Stimulated activated CD4-positive, alpha-beta T cell treated with anti-CD3 and anti-CD28 coated beads, Interleukin-1b, Interleukin-23, amount 100 ng/mL, for 24 hours (primary cell): ENCODE results near the gene SLC44A5.
"Not testable (repeated sequence)": the region's sequence is repeated elsewhere in the genome, so short reads cannot be mapped to it uniquely, and the experiment has no call there.

Experiments used
- DNase-seq, 4 experiments: peaks; one replicate each; pipeline ENCODE4 v3.0.0-alpha.2; 2020; ENCODE audit warnings: low read depth in 4 of 4, low spot score in 1 of 4

Gene SLC44A5

GRCh38 chr1:75202751-75203150 lies 408.2 kb downstream of the SLC44A5 start:
- DNase-seq, result no peak

GRCh38 chr1:75198761-75199160 lies 412.2 kb downstream of the SLC44A5 start:
- DNase-seq, result no peak

- DNase-seq, result no peak
These were observed 412.8 kb downstream of the SLC44A5 start for GRCh38 chr1:75198163-75198562.

DNA sequence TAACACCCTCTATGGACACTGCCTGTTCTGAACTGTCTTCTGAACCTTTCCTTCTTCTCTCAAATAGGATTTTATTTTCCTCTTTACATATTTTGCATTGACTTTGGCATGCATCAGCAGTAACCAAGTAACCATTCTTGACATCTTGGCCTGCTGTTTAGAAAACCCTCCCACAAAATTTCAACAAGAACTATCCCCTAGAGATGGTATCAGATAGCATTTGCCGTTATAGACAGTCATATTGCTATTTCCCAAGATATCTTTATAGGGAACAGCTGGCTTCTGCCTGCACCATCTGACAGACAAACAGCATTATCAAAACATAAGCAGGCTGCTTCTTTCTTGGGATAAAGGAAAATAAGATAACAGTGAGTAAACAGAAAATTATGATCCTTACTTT lies 422.0 kb downstream of the SLC44A5 start:
- no peak for DNase-seq

- DNase-seq, result not testable (repeated sequence)
These were observed 429.5 kb downstream of the SLC44A5 start for GRCh38 chr1:75181214-75181955.

DNA sequence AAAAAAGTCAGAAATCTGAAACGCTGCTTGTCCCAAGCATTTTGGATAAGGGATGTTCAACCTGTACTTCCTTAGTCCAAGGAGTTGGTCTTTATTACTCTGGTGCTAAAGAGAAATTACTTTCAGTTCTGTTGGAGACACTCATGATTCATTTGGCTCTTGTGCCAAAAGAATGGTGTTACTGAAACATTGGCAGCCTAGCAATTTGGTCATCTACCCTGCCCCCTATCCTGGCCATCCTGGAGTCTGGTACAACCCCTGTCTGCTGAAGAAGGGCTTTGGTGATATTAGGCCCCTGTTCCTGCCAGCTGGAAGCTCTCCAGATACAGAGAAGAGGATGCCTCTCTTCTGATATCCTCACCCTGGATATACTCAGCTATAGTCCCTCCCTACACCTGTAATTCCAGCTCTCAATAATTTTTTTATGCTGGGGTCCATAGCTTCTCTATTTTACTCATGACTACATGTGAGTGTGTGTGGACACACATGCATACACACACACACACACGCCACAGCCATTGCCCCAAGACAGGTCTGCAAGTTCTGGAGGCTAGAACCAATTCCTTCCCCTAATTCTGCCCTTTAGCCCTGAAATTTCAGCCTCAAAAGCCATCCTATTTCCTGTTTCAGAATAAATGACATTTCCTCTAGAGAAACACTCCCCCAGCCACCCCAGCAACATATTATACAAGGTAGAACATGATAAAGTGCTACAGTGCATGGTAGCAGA lies 436.7 kb downstream of the SLC44A5 start:
- DNase-seq, result no peak

GRCh38 chr1:75172556-75172955 lies 438.4 kb downstream of the SLC44A5 start:
- no peak for DNase-seq

DNA sequence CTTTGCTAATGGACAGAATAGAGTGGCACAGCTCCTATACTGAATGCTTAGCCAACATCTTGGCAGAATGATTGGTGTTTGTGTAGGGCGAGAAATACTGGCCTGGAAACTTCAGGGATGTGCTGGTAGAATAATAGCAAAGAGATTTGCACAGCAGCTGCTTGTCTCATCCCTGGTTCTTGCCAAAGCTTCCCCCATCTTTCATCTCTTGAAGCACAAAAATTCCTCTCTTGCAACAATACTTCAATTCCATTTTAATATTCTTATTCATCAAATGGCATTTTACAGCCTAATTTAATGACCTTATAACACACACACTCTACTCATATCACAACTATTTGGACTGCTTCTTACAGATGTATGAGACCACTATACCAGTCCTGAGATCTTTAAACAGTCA lies 439.0 kb downstream of the SLC44A5 start:
- DNase-seq, result no peak

DNA sequence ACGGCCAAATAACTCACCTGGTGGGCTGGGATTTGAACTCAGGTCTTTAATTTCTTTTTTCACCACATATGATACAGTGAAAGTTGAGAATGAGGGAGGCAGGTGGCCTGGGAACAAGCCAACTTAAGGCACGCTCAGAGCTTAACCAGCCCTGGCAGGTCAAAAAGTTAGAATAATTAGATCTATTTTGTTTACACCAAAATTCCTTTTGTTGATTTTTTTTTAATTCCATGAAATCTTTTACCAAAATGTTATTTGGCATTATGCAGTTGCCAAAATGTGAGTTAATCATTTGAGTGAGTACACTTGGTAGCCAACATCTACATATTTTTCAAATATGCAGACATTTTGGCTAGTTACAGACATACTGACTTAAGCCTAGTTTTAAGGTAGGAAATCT lies 439.9 kb downstream of the SLC44A5 start:
- no peak for DNase-seq

- no peak for DNase-seq
These were observed 440.9 kb downstream of the SLC44A5 start for GRCh38 chr1:75170011-75170410.

DNA sequence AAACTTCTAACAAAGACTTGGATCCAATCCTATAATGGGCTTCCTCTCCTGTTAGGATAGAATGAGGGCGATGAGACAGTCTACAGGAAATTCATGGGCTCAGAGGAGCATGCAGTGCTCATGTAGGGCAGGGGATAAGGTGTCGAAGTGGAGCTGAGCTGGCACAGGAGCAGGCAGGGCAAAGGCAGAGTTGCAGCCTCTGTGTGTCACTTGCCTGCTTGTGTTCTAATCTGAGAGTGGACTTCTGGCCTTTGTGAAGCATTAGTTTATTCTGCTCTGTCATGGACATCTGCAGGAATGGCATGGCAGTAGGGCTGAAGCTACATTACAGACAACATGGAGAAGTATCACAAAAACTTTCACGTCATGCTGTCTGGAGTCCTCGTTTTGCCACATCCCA lies 444.1 kb downstream of the SLC44A5 start:
- DNase-seq, result no peak

GRCh38 chr1:75165264-75165663 lies 445.6 kb downstream of the SLC44A5 start:
- DNase-seq, result no peak

DNA sequence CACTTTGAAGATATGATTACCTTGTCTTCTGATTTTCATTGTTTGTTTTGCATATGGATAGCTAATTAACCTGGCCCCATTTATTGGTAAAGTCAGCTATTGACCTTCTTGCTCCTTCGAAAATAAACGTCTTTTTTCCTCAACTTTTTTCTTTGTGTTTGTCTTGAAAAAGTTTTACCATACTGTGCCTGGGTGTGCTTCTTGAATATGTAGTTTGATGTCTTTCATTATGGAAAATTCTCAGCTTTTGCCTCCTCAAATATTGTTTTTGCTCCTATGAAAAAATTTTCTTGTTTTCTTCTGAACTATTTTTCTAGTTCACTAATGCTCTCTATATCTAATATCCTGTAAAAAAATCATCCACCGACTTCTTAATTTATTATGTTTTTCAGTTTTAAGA lies 451.8 kb downstream of the SLC44A5 start:
- no peak for DNase-seq
